ENCODE results near the gene ZNFX1. TPM values are rescaled to one million over a fixed set of nuclear protein-coding genes. Genes with fewer than 3 reads are reported as not detected.

The ZNFX1 gene
- polyA plus RNA-seq (2011; rRNA removed) (6.0 and 14.2 TPM in 2 replicates), polyA plus RNA-seq (2017; fragmentation: RNase III; extraction: RNeasy Plus Mini Kit Qiagen cat#74134 plus additional on column Dnase treatment) (11.5 to 13.7 TPM (median 11.9 TPM) in 3 replicates), polyA minus RNA-seq (2011; rRNA and poly(A)+ RNA removed) (26.9 and 27.7 TPM in 2 replicates)
- polyA plus RNA-seq (2012; cell fraction: cytosol; rRNA removed), result 3.0 and 3.9 TPM in 2 replicates
- polyA plus RNA-seq (2012; cell fraction: nucleus; rRNA removed), result 4.9 and 8.0 TPM in 2 replicates

DNA sequence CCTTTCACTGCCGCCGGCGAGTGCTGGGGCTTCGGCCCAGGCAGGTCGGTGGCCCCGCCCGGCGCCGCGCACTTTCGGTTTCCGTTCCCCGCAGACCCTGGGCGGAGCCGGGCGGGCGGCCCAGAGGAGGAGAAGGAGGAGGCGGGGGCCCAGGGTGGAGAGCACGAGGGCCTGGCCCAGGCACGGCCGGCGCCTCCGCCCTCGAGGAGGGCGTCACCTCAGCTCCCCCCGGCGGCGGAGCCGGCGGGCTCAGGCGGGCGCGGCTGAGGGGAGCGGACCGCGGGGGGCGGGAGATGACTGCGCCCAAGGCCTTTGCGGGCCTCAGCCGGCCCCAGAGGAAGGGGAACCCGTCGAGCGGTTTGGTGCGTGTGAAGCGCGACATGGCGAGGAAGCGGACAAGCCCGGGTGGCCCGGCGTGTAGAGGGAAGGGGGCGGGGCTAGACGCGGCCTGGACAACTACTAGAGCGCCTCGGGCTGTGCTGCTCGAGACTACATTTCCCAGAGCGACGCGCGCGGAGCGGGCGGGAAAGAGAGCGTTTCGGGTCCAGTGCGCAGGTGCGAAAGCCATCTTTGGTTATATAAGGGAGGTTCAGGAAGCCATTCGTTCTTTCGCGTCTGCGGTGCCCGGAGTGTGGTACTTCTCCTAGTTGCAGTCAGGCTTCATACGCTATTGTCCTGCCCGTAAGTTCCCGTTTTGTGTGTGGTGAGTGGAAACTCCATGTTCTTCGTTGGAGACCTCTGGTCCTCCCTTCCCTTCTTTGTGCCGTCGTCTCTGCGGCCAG lies at the start of gene ZNFX1:
Gene ZNFX1, minus strand, starts transcription at position 22 of the 782 bp plus-strand sequence. CDS start 2,218 bp downstream, outside the sequence.
- DNase-seq (ENCODE audit: low read depth in 1 of 2, low spot score in 1 of 2) (peak; percentile 93 to 98), ATAC-seq (peak; percentile 87 to 89), FAIRE-seq (peak; percentile 18)
- Histone ChIP-seq H3K4me2 (peak within 1 kb of the TSS; percentile 97), H3K9me3 (no peaks in the 10 kb centered on the region), H3K27ac (peak within 1 kb of the TSS; percentile 98), H3K4me1 (peaks cover 33% of the 10 kb centered on the region), H3K4me3 (peak within 1 kb of the TSS; percentile 92)
- ChIA-PET CTCF (interaction anchor here (0.5 kb wide), 1 partner anchor 33 kb away, joined by 5 read pairs; no protein-coding TSS in a partner anchor), POLR2A (interaction anchor here (0.6 to 2.0 kb wide), 17 partner anchors 9 to 234 kb away, joined by 3 to 26 read pairs (median 3); partner anchors contain the start of gene DDX27)
- 0% methylated on average over 23 of the region's 80 CpGs for WGBS (ENCODE audit: missing lambda C conversion rate)
- TF ChIP-seq TP53 (CRISPR knock-in tag; IDR thresholded peaks at IDR 0.05) (no peak), EP300 (IDR thresholded peaks at IDR 0.05) (no peak), HOXB13 (CRISPR knock-in tag; IDR thresholded peaks at IDR 0.05; ENCODE audit: low read depth) (no peak), PHF8 (IDR thresholded peaks at IDR 0.05; ENCODE audit: borderline replicate concordance, low read depth) (peak; percentile 97), KDM5A (IDR thresholded peaks at IDR 0.05) (no peak), POLR2A (IDR thresholded peaks at IDR 0.05; ENCODE audit: low read length) (peak; percentile 100), RNF2 (IDR thresholded peaks at IDR 0.05; ENCODE audit: borderline replicate concordance, low read depth) (no peak), ZNF302 (CRISPR knock-in tag; IDR thresholded peaks at IDR 0.05) (no peak), EHMT2 (IDR thresholded peaks at IDR 0.05; ENCODE audit: low read depth) (no peak), SMC3 (IDR thresholded peaks at IDR 0.05) (no peak), CBX8 (IDR thresholded peaks at IDR 0.05) (no peak), HEYL (CRISPR knock-in tag; IDR thresholded peaks at IDR 0.05) (no peak), CEBPB (IDR thresholded peaks at IDR 0.05) (no peak), FOSL2 (IDR thresholded peaks at IDR 0.05) (no peak), FOSL2 (CRISPR knock-in tag; IDR thresholded peaks at IDR 0.05) (no peak), ZFP36 (IDR thresholded peaks at IDR 0.05; ENCODE audit: borderline replicate concordance, partially characterized antibody) (no peak), GATA3 (IDR thresholded peaks at IDR 0.05; ENCODE audit: borderline replicate concordance) (peak; percentile 18; the same call in 1 of the 2 replicates), HDAC2 (IDR thresholded peaks at IDR 0.05) (no peak), EHF (CRISPR knock-in tag; IDR thresholded peaks at IDR 0.05) (no peak), CBX2 (IDR thresholded peaks at IDR 0.05; ENCODE audit: borderline replicate concordance, low read depth) (no peak), RCOR1 (IDR thresholded peaks at IDR 0.05; ENCODE audit: low read depth, low read length) (no peak), KDM1A (IDR thresholded peaks at IDR 0.05; ENCODE audit: low read depth) (no peak), MAFK (IDR thresholded peaks at IDR 0.05; ENCODE audit: partially characterized antibody) (no peak), POLR2AphosphoS2 (conservative IDR thresholded peaks at IDR 0.05; ENCODE audit: low read length) (peak; percentile 89), ZSCAN20 (CRISPR knock-in tag; IDR thresholded peaks at IDR 0.05) (no peak), CHD2 (IDR thresholded peaks at IDR 0.05; ENCODE audit: low read length, partially characterized antibody) (no peak), HOXB5 (CRISPR knock-in tag; IDR thresholded peaks at IDR 0.05) (peak; percentile 24; the same call in 1 of the 2 replicates), ZC3H11A (IDR thresholded peaks at IDR 0.05) (no peak), FOSB (CRISPR knock-in tag; IDR thresholded peaks at IDR 0.05) (no peak)
- TF ChIP-seq, protein P1, sequence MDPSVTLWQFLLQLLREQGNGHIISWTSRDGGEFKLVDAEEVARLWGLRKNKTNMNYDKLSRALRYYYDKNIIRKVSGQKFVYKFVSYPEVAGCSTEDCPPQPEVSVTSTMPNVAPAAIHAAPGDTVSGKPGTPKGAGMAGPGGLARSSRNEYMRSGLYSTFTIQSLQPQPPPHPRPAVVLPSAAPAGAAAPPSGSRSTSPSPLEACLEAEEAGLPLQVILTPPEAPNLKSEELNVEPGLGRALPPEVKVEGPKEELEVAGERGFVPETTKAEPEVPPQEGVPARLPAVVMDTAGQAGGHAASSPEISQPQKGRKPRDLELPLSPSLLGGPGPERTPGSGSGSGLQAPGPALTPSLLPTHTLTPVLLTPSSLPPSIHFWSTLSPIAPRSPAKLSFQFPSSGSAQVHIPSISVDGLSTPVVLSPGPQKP (IDR thresholded peaks at IDR 0.05; ENCODE audit: low read depth, low read length), result no peak
- TF ChIP-seq, protein P2, sequence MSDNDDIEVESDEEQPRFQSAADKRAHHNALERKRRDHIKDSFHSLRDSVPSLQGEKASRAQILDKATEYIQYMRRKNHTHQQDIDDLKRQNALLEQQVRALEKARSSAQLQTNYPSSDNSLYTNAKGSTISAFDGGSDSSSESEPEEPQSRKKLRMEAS (IDR thresholded peaks at IDR 0.05), result peak; percentile 79
- TF ChIP-seq, protein P3, sequence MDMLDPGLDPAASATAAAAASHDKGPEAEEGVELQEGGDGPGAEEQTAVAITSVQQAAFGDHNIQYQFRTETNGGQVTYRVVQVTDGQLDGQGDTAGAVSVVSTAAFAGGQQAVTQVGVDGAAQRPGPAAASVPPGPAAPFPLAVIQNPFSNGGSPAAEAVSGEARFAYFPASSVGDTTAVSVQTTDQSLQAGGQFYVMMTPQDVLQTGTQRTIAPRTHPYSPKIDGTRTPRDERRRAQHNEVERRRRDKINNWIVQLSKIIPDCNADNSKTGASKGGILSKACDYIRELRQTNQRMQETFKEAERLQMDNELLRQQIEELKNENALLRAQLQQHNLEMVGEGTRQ (IDR thresholded peaks at IDR 0.05), result no peak
- TF ChIP-seq, protein P4, sequence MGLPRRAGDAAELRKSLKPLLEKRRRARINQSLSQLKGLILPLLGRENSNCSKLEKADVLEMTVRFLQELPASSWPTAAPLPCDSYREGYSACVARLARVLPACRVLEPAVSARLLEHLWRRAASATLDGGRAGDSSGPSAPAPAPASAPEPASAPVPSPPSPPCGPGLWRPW (IDR thresholded peaks at IDR 0.05), result no peak
- TF ChIP-seq, protein P5, sequence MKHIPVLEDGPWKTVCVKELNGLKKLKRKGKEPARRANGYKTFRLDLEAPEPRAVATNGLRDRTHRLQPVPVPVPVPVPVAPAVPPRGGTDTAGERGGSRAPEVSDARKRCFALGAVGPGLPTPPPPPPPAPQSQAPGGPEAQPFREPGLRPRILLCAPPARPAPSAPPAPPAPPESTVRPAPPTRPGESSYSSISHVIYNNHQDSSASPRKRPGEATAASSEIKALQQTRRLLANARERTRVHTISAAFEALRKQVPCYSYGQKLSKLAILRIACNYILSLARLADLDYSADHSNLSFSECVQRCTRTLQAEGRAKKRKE (CRISPR knock-in tag; IDR thresholded peaks at IDR 0.05; ENCODE audit: low read depth), result no peak
- TF ChIP-seq, protein P6, sequence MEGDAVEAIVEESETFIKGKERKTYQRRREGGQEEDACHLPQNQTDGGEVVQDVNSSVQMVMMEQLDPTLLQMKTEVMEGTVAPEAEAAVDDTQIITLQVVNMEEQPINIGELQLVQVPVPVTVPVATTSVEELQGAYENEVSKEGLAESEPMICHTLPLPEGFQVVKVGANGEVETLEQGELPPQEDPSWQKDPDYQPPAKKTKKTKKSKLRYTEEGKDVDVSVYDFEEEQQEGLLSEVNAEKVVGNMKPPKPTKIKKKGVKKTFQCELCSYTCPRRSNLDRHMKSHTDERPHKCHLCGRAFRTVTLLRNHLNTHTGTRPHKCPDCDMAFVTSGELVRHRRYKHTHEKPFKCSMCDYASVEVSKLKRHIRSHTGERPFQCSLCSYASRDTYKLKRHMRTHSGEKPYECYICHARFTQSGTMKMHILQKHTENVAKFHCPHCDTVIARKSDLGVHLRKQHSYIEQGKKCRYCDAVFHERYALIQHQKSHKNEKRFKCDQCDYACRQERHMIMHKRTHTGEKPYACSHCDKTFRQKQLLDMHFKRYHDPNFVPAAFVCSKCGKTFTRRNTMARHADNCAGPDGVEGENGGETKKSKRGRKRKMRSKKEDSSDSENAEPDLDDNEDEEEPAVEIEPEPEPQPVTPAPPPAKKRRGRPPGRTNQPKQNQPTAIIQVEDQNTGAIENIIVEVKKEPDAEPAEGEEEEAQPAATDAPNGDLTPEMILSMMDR (IDR thresholded peaks at IDR 0.05), result no peak
- TF ChIP-seq, protein P7, sequence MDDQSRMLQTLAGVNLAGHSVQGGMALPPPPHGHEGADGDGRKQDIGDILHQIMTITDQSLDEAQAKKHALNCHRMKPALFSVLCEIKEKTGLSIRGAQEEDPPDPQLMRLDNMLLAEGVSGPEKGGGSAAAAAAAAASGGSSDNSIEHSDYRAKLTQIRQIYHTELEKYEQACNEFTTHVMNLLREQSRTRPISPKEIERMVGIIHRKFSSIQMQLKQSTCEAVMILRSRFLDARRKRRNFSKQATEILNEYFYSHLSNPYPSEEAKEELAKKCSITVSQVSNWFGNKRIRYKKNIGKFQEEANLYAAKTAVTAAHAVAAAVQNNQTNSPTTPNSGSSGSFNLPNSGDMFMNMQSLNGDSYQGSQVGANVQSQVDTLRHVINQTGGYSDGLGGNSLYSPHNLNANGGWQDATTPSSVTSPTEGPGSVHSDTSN (IDR thresholded peaks at IDR 0.05), result peak; percentile 70; the same call in 1 of the 2 replicates
